Ovary (tissue), 3 donors: ENCODE measurements around the gene NAA15.

Experiments
- CTCF ChIP-seq, 3 donors: fragments of 450-650 bp in 2 of 3; fragments of 200-600 bp in 1 of 3; IDR thresholded peaks; one replicate each; pipeline versions ENCODE4 v1.5.1 to v1.8.0; 2016 to 2022; ENCODE audit warnings: antibody characterized with exemption in 3 of 3, mild to moderate bottlenecking in 1 of 3
- POLR2A ChIP-seq: fragments of 450-650 bp; IDR thresholded peaks from one replicate; pipeline ENCODE4 v1.6.1; 2017; ENCODE audit warnings: antibody characterized with exemption, mild to moderate bottlenecking, moderate library complexity
- donor health status: DM: no; HTN: no; CAD: no.

- TF ChIP-seq CTCF (IDR thresholded peaks at IDR 0.05) (no peak), POLR2A (no peak)
Observed at GRCh38 chr4:139367421-139368090, 66.3 kb downstream of the NAA15 start.
